SH-SY5Y (cell line): ENCODE data around the gene CNTLN.

Source experiments
- GATA2 ChIP-seq: IDR thresholded peaks from 2 replicates; pipeline ENCODE4 v1.6.1; 2011; ENCODE audit warnings: mild to moderate bottlenecking, low read depth, low read length
- GATA3 ChIP-seq: IDR thresholded peaks from 2 replicates; pipeline ENCODE4 v1.6.1; 2011; ENCODE audit warnings: low read depth, mild to moderate bottlenecking, low read length, moderate library complexity

- TF ChIP-seq GATA2 (no peak), GATA3 (no peak)
Observed at GRCh38 chr9:17403539-17403938, 268.7 kb downstream of the CNTLN start.
